Amniotic stem cell (primary cell): ENCODE measurements around the gene C11orf97.
"Not testable (repeated sequence)": the region's sequence is repeated elsewhere in the genome, so short reads cannot be mapped to it uniquely, and the experiment has no call there.

ENCODE experiments used
- DNase-seq: peaks from one replicate; lab custom pipeline; 2025; lab: John Stamatoyannopoulos, UW

Gene C11orf97

GRCh38 chr11:94511932-94512781 lies at the start of gene C11orf97:
C11orf97 (plus strand) TSS chr11:94512461; CDS start chr11:94512529, 68 bp downstream.
- DNase-seq = no peak

- no peak for DNase-seq
Measured at GRCh38 chr11:94469416-94469815, 42.8 kb upstream of the C11orf97 start.

GRCh38 chr11:94472916-94473799 lies 39.1 kb upstream of the C11orf97 start:
- no peak for DNase-seq

- no peak for DNase-seq
Measured at GRCh38 chr11:94477624-94478023, 34.6 kb upstream of the C11orf97 start.

GRCh38 chr11:94481342-94481741 lies 30.9 kb upstream of the C11orf97 start:
- DNase-seq = no peak

GRCh38 chr11:94486068-94486467 lies 26.2 kb upstream of the C11orf97 start:
- DNase-seq = no peak

- peak; percentile 95 for DNase-seq
Measured at GRCh38 chr11:94493281-94494125, 18.8 kb upstream of the C11orf97 start, which contains the start of the genes ANKRD49 and MRE11. ANKRD49 (plus strand) TSS chr11:94493984; CDS start chr11:94496694, 2,710 bp downstream. MRE11 (minus strand) TSS chr11:94493844; CDS start chr11:94492801, 1,043 bp downstream.

- no peak for DNase-seq
Measured at GRCh38 chr11:94494126-94494680, 18.1 kb upstream of the C11orf97 start.

- no peak for DNase-seq
Measured at GRCh38 chr11:94500181-94500580, 12.1 kb upstream of the C11orf97 start.

- no peak for DNase-seq
Measured at GRCh38 chr11:94501522-94501921, 10.7 kb upstream of the C11orf97 start.

- peak; percentile 53 for DNase-seq
Measured at GRCh38 chr11:94504689-94505293, 7.5 kb upstream of the C11orf97 start.

- DNase-seq = not testable (repeated sequence)
Measured at GRCh38 chr11:94506513-94506912, 5.7 kb upstream of the C11orf97 start.

- no peak for DNase-seq
Measured at GRCh38 chr11:94507485-94507884, 4.8 kb upstream of the C11orf97 start.

GRCh38 chr11:94513091-94513490 lies 830 bp downstream of the C11orf97 start:
- no peak for DNase-seq

- DNase-seq = no peak
Measured at GRCh38 chr11:94515398-94515797, 3.1 kb downstream of the C11orf97 start.

- DNase-seq = no peak
Measured at GRCh38 chr11:94516725-94517124, 4.5 kb downstream of the C11orf97 start.

GRCh38 chr11:94518300-94518699 lies 6.0 kb downstream of the C11orf97 start:
- no peak for DNase-seq

GRCh38 chr11:94519478-94520084 lies 7.3 kb downstream of the C11orf97 start:
- DNase-seq = peak; percentile 16

- DNase-seq = peak; percentile 14
Measured at GRCh38 chr11:94521684-94522083, 9.4 kb downstream of the C11orf97 start.

- DNase-seq = no peak
Measured at GRCh38 chr11:94524341-94524740, 12.1 kb downstream of the C11orf97 start.
